GM21447 (cell line): ENCODE data around the gene ONECUT1.
A peak's percentile ranks its signal among the peaks of the same experiment; 100 is the strongest.

Experiments used
- ATAC-seq: cut with Tn5 transposase; IDR thresholded peaks from one replicate; pipeline ENCODE4 v1.9.1; 2021; ENCODE audit not compliant: unreplicated experiment

Gene ONECUT1

DNA sequence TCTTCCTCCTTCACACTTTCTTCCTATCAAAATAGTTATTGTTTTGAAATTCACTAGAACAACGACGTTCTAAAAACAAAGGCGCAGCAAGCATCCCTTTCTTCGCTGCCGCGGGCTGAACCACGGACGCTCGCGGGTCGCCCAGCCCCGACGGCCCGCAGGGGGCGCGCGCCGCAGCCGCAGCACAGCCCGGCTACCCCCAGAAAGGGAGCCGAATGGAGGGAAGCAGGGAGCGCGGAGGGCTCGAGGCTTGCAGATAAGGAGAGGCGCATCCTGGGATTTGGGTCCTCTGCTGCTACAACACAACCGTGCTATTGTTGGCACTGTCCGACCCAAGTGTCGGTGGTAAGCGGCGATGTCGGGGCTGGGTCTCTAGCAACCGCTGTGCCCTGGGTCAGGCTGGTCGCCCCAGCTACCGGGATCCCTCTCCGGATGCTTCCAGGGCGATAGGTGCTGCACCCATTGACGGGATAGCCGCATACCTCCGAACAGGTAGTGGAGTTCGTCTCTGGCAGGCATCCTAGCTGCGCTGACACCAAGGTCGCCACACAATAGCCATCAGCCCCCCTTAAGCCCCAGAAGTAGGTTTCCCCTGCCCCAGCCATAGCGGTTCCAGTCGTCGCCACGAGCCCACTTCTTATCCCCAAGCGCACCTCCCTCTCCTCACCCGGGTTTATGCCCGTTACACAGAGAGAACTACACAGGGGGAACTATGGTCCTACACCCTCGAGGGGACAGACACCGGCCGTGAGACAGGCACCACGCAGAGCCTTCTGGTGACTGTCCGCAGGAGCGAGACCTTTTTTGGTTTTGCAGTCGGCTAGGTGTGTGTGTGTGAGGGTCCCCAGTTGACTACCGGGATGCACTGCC is 6.0 kb downstream of the ONECUT1 start:
- no peak for ATAC-seq

DNA sequence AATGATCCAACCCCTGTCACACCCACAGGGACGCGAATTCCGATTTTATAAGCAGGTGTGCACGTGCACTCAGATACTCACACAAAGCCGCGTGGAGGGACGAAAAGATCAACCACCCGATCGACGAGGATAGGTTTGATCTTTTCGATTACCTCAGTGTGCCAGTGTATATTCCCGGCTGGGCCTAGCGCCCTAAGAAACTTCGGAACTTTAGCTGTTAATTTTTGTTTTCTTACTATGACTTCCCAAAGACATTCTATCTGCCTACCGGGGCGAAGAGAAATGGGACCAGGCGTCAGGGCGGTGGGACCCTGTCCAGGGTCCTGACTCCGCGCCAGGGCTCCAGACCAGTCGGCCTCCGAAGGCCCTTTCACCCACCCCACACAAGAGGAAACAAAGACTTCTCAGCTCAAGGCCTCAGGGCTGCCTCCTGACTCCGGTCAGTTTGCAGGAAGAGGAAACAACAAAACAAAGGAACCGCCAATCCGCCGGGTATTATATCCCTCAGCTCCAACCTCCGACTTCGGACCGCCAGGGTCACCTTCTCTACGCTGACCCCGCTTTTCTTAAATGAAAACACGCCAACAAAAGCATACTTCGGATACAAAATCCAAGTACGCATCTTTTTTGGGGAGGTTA is 6.8 kb downstream of the ONECUT1 start:
- ATAC-seq = no peak

DNA sequence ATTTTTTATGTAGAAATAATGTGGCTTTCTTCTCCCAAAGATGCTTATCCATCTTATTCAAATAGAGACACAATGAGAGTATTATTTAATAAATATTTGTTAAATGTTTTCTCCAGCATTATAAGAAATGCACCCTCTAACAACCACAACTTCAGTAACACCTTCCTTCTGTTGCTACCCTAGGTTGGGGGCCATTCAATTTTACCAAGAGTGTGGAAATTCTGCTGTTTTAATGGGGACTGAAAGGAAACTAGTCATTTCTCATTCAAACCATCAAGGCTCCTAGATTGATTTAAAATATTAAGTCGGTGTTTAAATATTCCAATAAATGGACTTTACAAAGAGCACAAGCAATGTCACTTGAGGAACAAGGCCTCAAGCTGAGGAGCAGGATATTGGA is 7.6 kb downstream of the ONECUT1 start:
- ATAC-seq = no peak

DNA sequence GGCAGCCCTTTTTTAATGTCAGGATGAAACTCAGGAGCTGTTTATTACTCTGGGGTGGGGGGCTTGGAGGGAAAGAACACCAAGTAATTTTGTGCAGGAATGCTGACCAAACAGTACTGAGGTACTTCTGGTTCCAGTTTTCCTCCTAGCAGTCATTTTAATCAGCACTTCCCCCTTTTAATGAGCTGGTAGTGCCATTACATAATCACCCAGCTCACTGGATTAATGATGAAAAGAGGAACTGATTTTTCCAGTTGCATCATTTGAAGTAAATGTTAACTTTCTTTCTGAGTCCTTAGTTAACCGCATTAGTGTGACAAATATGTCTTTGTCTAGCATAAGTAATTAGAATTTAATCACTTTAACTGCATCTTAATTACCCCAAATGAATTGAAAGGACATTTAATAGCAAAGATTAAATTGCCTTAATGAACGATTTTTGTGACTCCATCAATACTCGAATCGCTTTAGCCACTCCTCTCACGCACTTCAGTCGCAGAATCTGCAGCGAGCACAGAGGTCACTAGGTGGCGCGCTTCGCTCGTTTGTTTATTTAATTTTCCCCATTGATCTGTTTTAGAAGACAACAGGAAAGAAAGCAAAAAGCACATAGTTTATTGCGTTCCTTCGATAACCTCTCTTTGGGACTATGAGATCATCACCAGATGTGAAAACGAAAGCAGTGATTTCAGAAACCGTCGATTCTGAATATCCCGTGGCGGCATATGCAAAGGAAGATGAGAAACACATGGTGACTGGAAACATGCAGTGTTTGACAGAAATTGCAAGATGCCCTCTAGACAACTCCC is 9.8 kb downstream of the ONECUT1 start:
- peak; percentile 55 for ATAC-seq

DNA sequence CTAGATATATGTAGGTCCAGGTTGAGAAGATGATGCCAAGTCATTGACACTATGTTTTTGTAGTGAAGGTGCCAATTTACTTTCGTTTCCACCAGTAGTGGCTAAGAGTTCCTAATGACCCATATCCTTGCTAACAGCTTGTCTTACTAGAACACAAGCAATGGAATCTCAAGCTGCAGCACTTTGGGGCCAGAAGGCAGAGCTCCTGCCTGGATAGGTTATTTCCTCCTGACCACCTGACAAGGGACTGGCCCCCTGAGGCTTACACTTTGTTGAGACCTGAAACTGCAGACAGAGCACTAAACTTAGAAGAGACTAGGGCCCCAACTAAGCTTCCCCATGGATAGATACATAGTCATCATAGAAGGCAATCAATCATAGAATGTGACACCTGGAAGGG is 11.7 kb downstream of the ONECUT1 start:
- no peak for ATAC-seq

DNA sequence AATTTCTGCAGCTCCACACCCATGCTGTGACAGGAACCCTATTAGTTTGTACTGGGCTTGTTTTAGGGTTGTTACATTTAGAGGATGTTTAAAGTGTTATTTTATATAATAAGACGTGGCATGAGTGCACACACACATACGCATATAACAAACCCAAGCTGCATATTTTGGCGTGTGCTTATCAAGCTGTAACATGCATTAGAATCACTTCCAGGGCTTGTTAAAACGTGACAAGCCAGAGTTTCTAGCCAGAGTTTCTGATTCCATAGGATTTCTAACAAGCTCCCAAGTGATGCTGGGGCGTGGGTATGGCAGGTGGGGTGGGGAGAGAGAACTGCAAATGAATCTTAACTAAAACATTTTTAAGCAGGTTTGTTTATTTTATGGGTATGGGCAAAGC is 17.4 kb downstream of the ONECUT1 start:
- no peak for ATAC-seq

DNA sequence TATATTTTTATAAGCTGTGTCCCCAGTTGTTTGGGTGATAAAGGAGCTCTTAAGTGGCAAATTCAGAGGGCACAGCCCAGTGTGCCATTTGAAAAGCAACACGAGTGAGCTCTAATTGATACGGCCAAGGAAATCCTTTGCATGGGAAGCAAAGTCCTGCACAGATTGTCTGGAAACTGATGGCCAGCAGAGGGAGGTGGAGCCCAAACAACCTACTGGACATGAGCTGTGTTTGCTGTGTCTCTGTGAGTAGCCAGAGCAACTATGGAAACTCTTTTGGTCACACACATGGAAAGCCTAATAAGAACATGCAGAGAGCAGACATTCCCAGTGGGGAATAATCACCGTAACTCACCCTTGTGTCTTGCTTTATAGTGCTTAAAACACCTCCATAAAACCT is 24.4 kb downstream of the ONECUT1 start:
- no peak for ATAC-seq

DNA sequence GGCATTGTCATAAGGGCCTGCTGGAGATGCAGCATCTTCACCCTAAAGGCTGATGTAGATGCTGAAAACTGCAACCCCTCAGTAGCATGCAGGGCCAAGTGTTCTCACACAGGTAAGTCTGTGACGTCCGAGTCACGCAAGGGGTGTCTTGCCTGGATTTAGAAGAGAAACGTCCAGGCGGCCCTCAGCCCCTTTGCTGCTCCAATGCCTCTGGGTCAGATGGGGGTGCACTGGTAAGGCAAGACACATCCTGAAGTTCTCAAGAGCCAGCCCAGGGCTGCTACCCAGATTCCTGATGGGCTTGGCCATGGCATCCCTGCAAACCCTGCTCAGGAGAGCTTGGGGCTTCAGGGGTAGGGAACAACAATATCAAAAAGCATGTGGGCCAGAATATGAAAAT is 25.4 kb downstream of the ONECUT1 start:
- no peak for ATAC-seq

DNA sequence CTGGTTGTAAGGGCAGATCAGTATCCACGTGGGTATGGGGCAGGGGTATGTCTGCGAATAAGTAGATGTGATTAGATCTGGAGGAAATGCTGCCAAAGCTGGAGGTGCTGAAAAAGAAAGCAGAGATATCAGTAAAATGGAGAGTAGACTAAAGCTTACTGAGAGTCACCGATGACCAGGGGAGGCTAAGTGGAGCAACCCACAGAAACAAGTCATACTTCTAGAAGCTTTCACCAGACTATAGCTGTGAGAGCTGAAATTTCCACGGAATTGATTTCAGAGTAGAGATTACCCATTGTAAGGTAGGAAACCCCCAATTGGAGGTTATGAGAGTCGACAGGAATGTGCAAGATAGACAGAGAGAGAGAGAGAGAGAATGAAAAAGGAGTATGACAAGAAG is 27.5 kb downstream of the ONECUT1 start:
- no peak for ATAC-seq

DNA sequence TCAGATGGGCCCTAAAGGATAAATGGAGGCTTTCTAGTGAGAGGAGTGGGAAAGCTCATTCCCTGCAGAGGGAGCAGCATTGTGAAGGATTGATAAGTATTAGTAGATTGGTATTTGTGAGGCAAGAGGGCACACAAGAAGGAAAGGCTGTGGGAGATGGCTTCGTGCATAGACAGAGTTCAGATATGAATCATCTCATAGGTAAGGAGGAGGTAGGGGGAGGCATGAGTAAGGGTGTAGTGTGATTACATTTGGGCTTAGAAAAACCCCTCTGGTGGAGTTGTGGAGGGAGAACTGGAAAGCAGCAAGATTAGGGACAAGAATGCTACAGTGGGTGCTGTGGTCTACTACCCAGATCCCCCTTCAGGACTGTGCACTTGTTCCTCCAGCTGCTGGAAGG is 29.6 kb downstream of the ONECUT1 start:
- ATAC-seq = no peak

DNA sequence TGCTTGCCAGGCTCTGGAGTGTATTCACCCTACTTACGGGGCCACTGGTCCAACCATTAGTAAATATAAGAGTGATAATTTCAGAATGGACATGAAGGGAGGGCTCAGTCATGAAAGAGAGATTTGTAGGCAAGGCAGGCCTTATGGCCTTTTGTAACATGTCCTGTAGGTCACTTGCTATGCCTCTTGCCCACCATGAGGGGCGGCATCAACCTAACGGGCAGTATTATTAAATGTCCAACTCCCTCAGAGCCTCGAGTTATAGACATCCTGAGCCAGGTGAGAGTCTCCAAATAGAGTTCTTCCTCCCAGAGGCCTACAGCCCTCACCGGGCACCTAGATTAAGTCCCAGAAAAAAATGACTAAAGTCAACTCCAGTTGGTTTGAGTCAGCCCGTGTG is 30.2 kb downstream of the ONECUT1 start:
- ATAC-seq = no peak

DNA sequence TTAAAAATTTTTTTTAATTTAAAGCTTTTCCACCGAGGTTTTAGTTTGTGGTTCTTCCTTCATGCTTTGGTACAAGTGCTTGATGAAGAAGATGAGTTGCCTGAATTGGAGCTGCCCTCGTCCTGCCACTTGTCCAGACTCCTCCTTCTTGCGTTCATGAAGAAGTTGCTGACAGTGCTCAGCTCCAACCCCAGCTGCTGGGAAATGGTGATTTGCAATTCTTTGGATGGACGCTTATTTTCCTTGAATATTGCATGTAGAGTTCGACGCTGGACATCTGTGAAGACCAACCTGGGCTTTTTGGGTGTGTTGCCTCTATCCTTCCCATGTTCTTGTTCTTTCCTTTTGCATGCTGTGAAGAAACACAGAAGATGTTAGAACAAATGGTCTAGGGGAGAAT is 32.6 kb downstream of the ONECUT1 start:
- no peak for ATAC-seq

DNA sequence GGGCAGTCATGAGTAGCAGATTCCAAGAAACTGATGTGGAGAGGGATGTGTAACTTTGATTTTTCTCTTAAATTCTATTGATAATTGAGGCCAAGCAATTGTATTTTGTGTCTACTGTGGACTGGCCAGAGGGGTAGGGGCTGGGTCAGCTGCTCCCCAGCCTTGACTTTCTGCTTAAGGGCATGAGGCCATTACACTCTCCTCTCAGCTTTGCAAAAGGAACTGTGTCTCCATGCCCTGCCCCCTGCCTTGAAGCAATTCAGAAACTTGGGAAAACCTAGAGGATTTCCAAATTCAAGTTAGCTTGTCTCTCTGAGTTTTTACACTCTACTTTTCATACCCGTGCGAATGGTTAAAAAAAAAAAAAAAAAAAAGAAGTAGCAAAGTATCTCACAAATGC is 38.6 kb downstream of the ONECUT1 start:
- no peak for ATAC-seq

DNA sequence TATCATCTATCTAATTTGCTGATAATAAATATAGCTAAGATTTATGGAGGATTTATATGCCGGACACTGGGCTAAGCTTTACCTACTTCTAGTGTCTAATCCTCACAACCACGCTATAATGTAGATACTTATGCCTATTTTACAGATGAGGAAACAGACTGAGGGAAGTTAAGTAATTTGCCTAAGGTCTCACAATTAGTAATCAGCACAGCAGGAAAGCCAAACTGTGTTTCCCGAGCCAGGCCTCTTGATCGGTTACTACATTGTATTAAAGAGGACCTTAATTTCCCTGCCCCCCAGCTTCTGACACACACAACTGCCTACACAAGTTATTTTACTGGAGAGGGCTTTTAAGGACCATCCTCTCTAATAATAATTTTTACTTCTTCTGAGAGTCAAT is 40.9 kb downstream of the ONECUT1 start:
- peak; percentile 70 for ATAC-seq

DNA sequence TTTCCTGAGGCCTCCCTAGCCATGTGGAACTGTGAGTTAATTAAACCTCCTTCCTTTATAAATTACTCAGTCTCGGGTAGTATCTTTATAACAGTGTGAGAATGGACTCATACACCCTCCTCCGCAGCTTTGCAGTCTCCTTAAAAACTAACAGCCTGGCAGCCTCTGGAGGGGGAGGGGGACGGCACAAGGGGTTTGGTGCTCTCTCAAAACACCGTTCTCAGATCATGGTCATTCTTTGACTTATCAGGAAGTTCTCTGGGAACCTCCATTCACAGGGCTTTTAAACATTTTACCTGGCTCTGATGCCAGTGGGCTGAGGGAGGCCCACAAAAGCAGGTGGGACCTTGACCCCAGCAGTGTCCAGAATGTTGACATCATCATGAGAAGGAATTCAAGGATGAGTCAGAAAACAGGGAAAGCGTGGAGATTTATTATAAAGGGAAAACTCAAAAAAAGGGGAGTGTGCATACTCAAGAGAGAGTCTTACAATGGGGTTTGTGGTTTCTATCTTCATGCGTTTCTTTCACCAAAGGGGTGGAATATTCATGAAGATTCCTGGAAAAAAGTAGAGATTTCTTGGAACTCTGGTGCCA is 43.9 kb downstream of the ONECUT1 start:
- ATAC-seq = no peak

DNA sequence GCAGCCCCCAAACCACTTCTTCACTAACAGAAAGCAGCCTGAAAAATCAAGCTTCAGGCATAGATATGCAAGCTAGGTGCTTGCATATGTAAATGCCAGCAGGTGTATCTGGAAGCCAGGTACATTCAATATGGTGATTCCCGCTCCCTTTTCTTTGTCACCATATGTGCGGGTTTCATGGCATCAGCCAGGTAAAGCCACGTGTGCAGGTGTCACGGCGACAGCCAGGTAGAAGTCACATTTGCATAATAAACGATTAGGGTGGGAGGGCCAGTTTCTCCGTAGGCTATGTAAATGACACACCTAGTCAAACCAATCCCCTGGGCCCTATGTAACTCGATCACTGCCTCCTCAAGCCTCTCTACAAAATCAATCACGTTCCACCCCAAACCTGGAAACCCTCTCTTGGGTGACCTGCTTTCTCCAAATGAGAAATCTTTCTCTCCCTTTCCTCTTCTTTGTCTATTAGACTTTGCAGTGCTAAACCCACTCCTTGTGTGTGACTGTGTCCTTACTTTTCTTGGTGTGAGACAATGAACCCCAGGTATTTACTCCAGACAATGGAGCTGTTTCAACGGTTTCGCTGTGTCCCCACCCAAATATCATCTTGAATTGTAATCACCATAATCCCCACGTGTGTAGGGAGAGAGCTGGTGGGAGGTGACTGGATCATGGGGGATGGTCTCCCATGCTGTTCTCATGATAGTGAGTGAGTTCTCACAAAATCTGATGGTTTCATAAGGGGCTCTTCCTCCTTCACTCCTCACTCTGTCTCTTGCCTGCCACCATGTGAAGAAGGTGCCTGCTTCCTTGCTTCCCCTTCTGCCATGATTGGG is 44.6 kb downstream of the ONECUT1 start:
- ATAC-seq = no peak

DNA sequence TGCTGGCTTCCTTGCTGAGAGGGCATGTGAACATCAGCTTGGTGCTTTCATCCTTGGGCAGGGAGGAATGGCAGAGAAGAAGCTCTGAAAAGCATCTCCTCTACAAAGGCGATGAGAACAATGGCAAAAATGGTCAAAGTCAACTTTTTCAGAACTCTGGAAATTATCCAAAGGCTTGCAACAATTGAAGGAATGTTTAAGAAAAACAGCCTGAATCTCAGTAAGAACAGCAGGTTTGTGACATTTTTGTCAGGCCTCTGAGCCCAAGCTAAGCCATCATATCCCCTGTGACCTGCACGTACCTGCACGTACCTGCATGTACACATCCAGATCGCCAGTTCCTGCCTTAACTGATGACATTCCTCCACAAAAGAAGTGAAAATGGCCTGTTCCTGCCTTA is 51.8 kb downstream of the ONECUT1 start:
- ATAC-seq = no peak

DNA sequence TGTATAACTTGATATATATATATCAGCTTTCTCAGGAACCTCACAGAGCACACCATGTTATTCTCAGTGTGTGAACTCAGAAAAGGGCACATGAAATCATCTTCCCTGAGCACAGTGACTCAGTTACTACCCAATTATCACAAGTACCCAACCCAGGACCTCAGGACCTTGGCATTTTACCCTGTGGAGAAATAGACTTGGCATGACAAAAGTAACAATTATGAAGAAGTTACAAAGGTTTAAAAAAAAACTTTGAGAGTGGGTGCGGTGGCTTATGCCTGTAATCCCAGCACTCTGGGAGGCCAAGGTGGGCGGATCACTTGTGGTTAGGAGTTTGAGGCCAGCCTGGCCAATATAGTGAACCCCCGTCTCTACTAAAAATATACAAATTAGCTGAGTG is 52.4 kb downstream of the ONECUT1 start:
- no peak for ATAC-seq

DNA sequence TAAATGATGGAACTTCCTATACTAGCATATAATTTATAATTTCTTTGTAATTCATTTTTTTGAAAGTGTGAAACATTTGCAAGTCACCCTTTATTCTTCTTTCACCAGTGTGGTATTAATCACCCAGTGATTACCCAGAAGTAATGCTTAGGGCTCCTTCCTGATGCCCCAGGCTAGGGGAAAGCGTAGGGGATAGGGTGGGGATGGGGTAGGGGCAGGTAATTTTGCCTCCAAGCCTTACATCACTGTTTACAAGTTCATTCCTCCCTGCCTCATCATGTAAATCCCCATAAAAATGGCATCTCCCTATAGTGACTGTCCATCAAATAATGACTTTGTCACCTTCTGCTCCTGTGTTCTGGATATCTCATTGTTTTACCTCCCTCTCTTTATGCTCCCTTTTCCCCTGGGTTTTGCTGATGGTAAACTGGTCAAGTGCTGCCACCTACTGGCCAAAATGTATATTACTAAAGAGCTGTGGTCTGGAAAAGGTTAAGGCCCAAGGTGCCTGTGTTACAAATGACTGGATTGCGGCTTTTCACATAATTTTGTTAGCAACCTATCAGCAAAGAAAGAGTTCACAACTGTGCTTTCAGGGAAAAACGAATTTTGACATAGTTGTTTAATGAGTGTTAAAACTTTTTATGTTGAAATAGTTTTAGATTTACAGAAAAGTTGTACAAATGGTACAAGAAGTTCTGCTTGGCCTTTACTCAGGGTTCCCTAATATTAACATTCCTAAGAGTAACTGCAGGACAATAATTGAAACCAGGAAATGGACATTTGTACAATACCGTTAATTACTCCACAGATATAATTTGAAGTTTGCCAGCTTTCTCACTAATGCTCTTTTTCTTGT is 54.7 kb downstream of the ONECUT1 start:
- ATAC-seq = peak; percentile 83

DNA sequence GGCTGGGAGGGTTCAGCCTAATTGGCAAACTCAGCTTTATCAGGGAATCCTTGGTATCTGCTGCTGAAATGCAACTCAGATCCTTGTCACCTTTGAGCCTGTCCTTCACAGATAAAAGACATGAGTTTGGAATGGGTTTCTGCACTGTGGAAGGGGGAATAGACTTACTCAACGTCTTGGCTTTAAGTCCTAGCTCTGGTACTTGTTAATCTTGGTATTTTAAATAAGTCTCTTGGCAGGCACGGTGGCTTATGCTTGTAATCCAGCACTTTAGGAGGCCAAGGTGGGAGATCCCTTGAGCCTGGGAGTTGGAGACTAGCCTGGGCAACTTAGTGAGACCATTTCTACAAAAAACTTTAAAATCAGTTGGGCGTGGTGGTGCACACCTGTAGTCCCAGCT is 55.8 kb downstream of the ONECUT1 start:
- no peak for ATAC-seq
